K562 (cell line): Measurements from ENCODE around the gene CPTP. TPM values are rescaled to one million over a fixed set of nuclear protein-coding genes. Genes with fewer than 3 reads are reported as not detected.

Source experiments
- CHD4 ChIP-seq: fragments of 200-600 bp; sonication (generic); IDR thresholded peaks from 3 replicates; pipeline ENCODE4 v1.6.1; 2012; ENCODE audit warnings: low read depth, mild to moderate bottlenecking, mixed read lengths, low read length, inconsistent platforms; ENCODE audit not compliant: insufficient read depth, insufficient replicate concordance, poor library complexity, severe bottlenecking
- ELF2 ChIP-seq: fragments of 250-450 bp; sonication (Bioruptor Pico); IDR thresholded peaks from 2 replicates; pipeline ENCODE4 v1.5.0; 2021; ENCODE audit warnings: mild to moderate bottlenecking
- HMG20B ChIP-seq: fragments of 250-450 bp; sonication (Bioruptor Pico); IDR thresholded peaks from 2 replicates; pipeline ENCODE4 v1.5.0; 2021; ENCODE audit warnings: mild to moderate bottlenecking
- JUNB ChIP-seq: fragments of 450-650 bp; formaldehyde crosslinking; conservative IDR thresholded peaks from 2 replicates; pipeline ENCODE4 v1.4.0; 2020; ENCODE audit warnings: mild to moderate bottlenecking
- KLF16 ChIP-seq: IDR thresholded peaks from 2 replicates; pipeline ENCODE4 v1.6.1; 2016; ENCODE audit warnings: antibody characterized with exemption
- MAZ ChIP-seq, 2 experiments: fragments of 450-650 bp in 1 of 2; sonication (generic) in 1 of 2; formaldehyde crosslinking; IDR thresholded peaks in 1 of 2; conservative IDR thresholded peaks in 1 of 2; 2 replicates each; pipeline versions ENCODE4 v1.4.0 to v1.5.0; 2020; ENCODE audit warnings: mild to moderate bottlenecking in 1 of 2, missing genetic modification reagents in 1 of 2
- MYNN ChIP-seq, 2 experiments: sonication (generic); formaldehyde crosslinking in 1 of 2; IDR thresholded peaks; 2 replicates each; pipeline versions ENCODE4 v1.5.0 to v1.6.1; 2016 to 2020; ENCODE audit warnings: antibody characterized with exemption in 1 of 2, missing genetic modification reagents in 1 of 2
- NFYB ChIP-seq: IDR thresholded peaks from 2 replicates; pipeline ENCODE4 v1.6.1; 2011; ENCODE audit warnings: mild to moderate bottlenecking, moderate library complexity; ENCODE audit not compliant: insufficient read length; ENCODE audit errors: extremely low read depth
- PTBP1 ChIP-seq: fragments of 200-400 bp; formaldehyde crosslinking; IDR thresholded peaks from 2 replicates; pipeline ENCODE4 v1.6.1; 2017; ENCODE audit warnings: low read depth, low read length
- RAD21 ChIP-seq, 2 experiments: fragments of 250-450 bp in 1 of 2; fragments of 450-650 bp in 1 of 2; sonication (Bioruptor Pico) in 1 of 2; formaldehyde crosslinking in 1 of 2; IDR thresholded peaks in 1 of 2; conservative IDR thresholded peaks in 1 of 2; 2 replicates each; pipeline versions ENCODE4 v1.4.0 to v1.8.0; 2020 to 2022; ENCODE audit warnings: mild to moderate bottlenecking in 2 of 2, moderate library complexity in 1 of 2
- RUNX1 ChIP-seq: sonication (generic); IDR thresholded peaks from 2 replicates; pipeline ENCODE4 v1.6.1; 2016; ENCODE audit warnings: antibody characterized with exemption, low read depth
- SETDB1 ChIP-seq: IDR thresholded peaks from one replicate; pipeline ENCODE4 v1.6.1; 2012; ENCODE audit warnings: low read length, control low read depth, inconsistent platforms
- SMAD3 ChIP-seq: fragments of 450-650 bp; formaldehyde crosslinking; conservative IDR thresholded peaks from 2 replicates; pipeline ENCODE4 v1.4.0; 2020; ENCODE audit warnings: mild to moderate bottlenecking
- TFAM ChIP-seq: fragments of 250-450 bp; sonication (Bioruptor Pico); conservative IDR thresholded peaks from 2 replicates; pipeline ENCODE4 v1.5.0; 2021; ENCODE audit warnings: mild to moderate bottlenecking, moderate library complexity
- THRAP3 ChIP-seq: fragments of 450-650 bp; IDR thresholded peaks from 2 replicates; pipeline ENCODE4 v1.6.1; 2016; ENCODE audit warnings: mild to moderate bottlenecking, inconsistent platforms, borderline replicate concordance
- ZKSCAN1 ChIP-seq: fragments of 150-350 bp; IDR thresholded peaks from 2 replicates; pipeline ENCODE4 v1.6.1; 2016; ENCODE audit warnings: low read depth, low read length
- ZNF24 ChIP-seq: fragments of 450-650 bp; IDR thresholded peaks from 2 replicates; pipeline ENCODE4 v1.6.1; 2016
- ZNF263 ChIP-seq: sonication (generic); formaldehyde crosslinking; IDR thresholded peaks from 2 replicates; pipeline ENCODE4 v1.8.0; 2022; ENCODE audit warnings: mild to moderate bottlenecking, missing genetic modification reagents, borderline replicate concordance
- ZNF3 ChIP-seq: fragments of 250-450 bp; sonication (Bioruptor Pico); IDR thresholded peaks from 2 replicates; pipeline ENCODE4 v1.5.0; 2021; ENCODE audit warnings: mild to moderate bottlenecking, moderate library complexity
- ZNF347 ChIP-seq: fragments of 450-650 bp; formaldehyde crosslinking; IDR thresholded peaks from 2 replicates; pipeline ENCODE4 v1.4.0; 2020; ENCODE audit warnings: low read depth, mild to moderate bottlenecking, moderate library complexity
- ZNF551 ChIP-seq: fragments of 250-450 bp; sonication (Bioruptor Pico); IDR thresholded peaks from 2 replicates; pipeline ENCODE4 v1.5.0; 2021; ENCODE audit warnings: mild to moderate bottlenecking, moderate library complexity
- ZNF696 ChIP-seq: fragments of 250-450 bp; sonication (Bioruptor Pico); conservative IDR thresholded peaks from 2 replicates; pipeline ENCODE4 v1.4.0; 2020; ENCODE audit warnings: mild to moderate bottlenecking, moderate library complexity
- polyA plus RNA-seq, 8 experiments: library from polyadenylated mRNA; depleted of rRNA in 4 of 8; stranded (reverse) in 5 of 8; unstranded in 3 of 8; fragments of >200 nt; fragmentation: Nextera tagmentation in 2 of 8; fragmentation: Illumina TruSeq in 1 of 8; extraction: Ambion mirVana in 2 of 8; extraction: Trizol in 1 of 8; gene quantifications; 2 replicates each; pipeline versions ENCODE4 v1.2.1 to v1.2.3, GENCODE V29; 2011 to 2014; ENCODE audit warnings: inconsistent platforms in 1 of 8, missing spikeins in 1 of 8
- total RNA-seq, 7 experiments: library from RNA; depleted of rRNA in 6 of 7; stranded (reverse); fragments of >200 nt in 6 of 7; fragmentation: Illumina TruSeq in 2 of 7; extraction: Trizol in 2 of 7; gene quantifications; 2 replicates each; pipeline versions ENCODE4 v1.2.1 to v1.2.3, GENCODE V29; 2011 to 2021; ENCODE audit warnings: low replicate concordance in 1 of 7
- TF ChIP-seq, protein P1 (sequence below): sonication (generic); formaldehyde crosslinking; IDR thresholded peaks from 2 replicates; pipeline ENCODE4 v1.8.0; 2022; ENCODE audit warnings: mild to moderate bottlenecking, missing genetic modification reagents
- TF ChIP-seq, protein P2 (sequence below): fragments of 450-650 bp; formaldehyde crosslinking; IDR thresholded peaks from 2 replicates; pipeline ENCODE4 v1.4.0; 2020; ENCODE audit warnings: mild to moderate bottlenecking, moderate library complexity
- TF ChIP-seq, protein P3 (sequence below): IDR thresholded peaks from 2 replicates; pipeline ENCODE4 v1.6.1; 2011; ENCODE audit not compliant: insufficient read length; ENCODE audit errors: extremely low read depth

CPTP gene
- total and polyA plus RNA-seq, 9 of the 15 experiments (the other 6 are each of a cell fraction or from before 2014, with no cell fraction given): 0.11 to 25.8 (median 3.5) TPM

DNA sequence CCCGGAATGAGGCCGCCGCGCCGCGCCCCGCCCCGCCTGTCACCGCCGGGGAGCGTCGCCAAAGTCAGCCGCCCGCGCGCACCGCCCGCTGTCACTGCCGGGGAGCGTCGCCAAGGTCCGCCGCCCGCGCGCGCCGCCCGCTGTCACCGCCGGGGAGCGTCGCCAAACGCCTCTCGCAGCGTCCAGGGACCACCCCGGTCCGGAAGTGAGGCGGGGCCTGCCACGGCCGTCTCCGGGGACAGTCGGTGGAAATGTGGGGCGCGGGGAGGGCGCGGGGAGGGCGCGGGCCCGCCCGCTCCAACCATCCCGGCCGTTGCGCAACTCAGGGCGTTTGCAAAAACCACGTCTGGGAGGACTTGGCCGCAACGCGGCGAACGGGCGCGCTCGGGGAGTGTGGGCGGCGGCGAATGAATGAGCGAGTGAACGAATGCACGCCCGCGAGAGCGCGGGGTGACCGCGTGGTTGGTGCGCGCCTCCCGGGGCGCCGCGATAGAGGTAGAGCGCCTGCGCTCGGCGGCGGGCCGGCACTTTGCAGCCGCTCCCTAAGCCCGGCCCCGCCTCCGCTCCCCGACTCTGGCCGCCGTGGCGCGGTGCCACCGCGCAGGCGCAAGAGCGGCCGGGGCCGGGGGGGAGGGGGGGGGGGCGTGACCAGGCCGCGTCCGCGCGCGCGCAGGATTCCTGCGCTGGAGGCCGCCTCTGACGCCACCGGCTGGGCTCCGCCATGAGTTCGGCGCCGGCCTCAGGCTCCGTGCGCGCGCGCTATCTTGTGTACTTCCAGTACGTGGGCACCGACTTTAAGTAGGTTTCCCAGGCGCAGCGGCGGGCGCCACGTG, 16.5 kb upstream of the CPTP start, which contains the start of the genes ACAP3 and PUSL1 (continued):
- no peak for TF ChIP-seq ZNF696 (CRISPR knock-in tag)
- TF ChIP-seq THRAP3: no peak
- no peak for TF ChIP-seq ZNF3 (CRISPR knock-in tag)
- TF ChIP-seq JUNB (CRISPR knock-in tag): no peak
- TF ChIP-seq, protein P1, sequence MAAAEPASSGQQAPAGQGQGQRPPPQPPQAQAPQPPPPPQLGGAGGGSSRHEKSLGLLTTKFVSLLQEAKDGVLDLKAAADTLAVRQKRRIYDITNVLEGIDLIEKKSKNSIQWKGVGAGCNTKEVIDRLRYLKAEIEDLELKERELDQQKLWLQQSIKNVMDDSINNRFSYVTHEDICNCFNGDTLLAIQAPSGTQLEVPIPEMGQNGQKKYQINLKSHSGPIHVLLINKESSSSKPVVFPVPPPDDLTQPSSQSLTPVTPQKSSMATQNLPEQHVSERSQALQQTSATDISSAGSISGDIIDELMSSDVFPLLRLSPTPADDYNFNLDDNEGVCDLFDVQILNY (CRISPR knock-in tag): no peak
- TF ChIP-seq MYNN (IDR thresholded peaks at IDR 0.05): no peak
- no peak for TF ChIP-seq MYNN (CRISPR knock-in tag; IDR thresholded peaks at IDR 0.05)
- no peak for TF ChIP-seq ELF2 (CRISPR knock-in tag)
- TF ChIP-seq SETDB1: no peak
- no peak for TF ChIP-seq NFYB
- TF ChIP-seq, protein P2, sequence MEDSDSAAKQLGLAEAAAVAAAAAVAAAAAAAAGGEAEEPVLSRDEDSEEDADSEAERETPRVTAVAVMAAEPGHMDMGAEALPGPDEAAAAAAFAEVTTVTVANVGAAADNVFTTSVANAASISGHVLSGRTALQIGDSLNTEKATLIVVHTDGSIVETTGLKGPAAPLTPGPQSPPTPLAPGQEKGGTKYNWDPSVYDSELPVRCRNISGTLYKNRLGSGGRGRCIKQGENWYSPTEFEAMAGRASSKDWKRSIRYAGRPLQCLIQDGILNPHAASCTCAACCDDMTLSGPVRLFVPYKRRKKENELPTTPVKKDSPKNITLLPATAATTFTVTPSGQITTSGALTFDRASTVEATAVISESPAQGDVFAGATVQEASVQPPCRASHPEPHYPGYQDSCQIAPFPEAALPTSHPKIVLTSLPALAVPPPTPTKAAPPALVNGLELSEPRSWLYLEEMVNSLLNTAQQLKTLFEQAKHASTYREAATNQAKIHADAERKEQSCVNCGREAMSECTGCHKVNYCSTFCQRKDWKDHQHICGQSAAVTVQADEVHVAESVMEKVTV (CRISPR knock-in tag): no peak
- no peak for TF ChIP-seq ZNF551
- no peak for TF ChIP-seq ZKSCAN1
- TF ChIP-seq MAZ (CRISPR knock-in tag; conservative IDR thresholded peaks at IDR 0.05 in 1 of 2, IDR thresholded peaks at IDR 0.05 in 1 of 2): peak; percentile 77 to 89
- no peak for TF ChIP-seq CHD4
- TF ChIP-seq ZNF347 (CRISPR knock-in tag): no peak
- no peak for TF ChIP-seq HMG20B (CRISPR knock-in tag)
- TF ChIP-seq PTBP1: no peak
- no peak for TF ChIP-seq TFAM
- TF ChIP-seq, protein P3, sequence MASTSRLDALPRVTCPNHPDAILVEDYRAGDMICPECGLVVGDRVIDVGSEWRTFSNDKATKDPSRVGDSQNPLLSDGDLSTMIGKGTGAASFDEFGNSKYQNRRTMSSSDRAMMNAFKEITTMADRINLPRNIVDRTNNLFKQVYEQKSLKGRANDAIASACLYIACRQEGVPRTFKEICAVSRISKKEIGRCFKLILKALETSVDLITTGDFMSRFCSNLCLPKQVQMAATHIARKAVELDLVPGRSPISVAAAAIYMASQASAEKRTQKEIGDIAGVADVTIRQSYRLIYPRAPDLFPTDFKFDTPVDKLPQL: no peak
- peak; percentile 78 for TF ChIP-seq ZNF263
- TF ChIP-seq ZNF24: peak; percentile 99
- no peak for TF ChIP-seq KLF16
- no peak for TF ChIP-seq RUNX1
- no peak for TF ChIP-seq RAD21 (CRISPR knock-in tag; conservative IDR thresholded peaks at IDR 0.05 in 1 of 2, IDR thresholded peaks at IDR 0.05 in 1 of 2)
- no peak for TF ChIP-seq SMAD3
